Stimulated activated CD4-positive, alpha-beta T cell treated with anti-CD3 and anti-CD28 coated beads, Interleukin-1b, Interleukin-23, amount 100 ng/mL, for 48 hours (primary cell): ENCODE results near the gene CHST14.

ENCODE experiments used
- DNase-seq: peaks from one replicate; pipeline ENCODE4 v3.0.0-alpha.2; 2020

Gene CHST14

GRCh38 chr15:40495516-40495915, 24.7 kb downstream of the CHST14 start:
- no peak for DNase-seq

DNA sequence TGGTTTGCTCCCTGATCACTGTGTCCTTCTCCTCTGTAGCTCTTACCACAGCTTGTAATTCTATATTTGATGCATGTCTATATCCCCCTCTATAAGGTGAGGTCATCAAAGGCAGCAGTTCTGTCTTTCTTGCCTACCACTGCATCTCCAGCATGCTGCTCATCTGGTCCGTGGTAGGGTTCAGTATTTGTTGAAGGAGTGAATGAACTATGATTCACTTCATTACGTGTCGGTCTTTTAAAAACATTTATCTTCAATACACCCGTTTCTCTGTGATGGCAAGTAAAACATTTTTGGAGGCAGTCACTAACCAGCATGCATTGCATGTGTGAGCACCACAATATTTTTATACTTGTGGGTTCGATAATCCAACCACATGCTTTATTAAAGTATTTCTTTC, 27.6 kb downstream of the CHST14 start:
- no peak for DNase-seq

GRCh38 chr15:40498891-40499290, 28.1 kb downstream of the CHST14 start:
- DNase-seq, result no peak

GRCh38 chr15:40499931-40500330, 29.1 kb downstream of the CHST14 start:
- DNase-seq, result no peak

GRCh38 chr15:40500568-40501330, 30.0 kb downstream of the CHST14 start:
- DNase-seq, result no peak

GRCh38 chr15:40501487-40501886, 30.7 kb downstream of the CHST14 start:
- DNase-seq, result no peak

GRCh38 chr15:40506964-40507571, 36.3 kb downstream of the CHST14 start:
- peak; percentile 58 for DNase-seq

- DNase-seq, result no peak
Observed at GRCh38 chr15:40508216-40508615, 37.4 kb downstream of the CHST14 start.

- no peak for DNase-seq
Observed at GRCh38 chr15:40510201-40510600, 39.4 kb downstream of the CHST14 start.

- no peak for DNase-seq
Observed at GRCh38 chr15:40511093-40511471, 40.3 kb downstream of the CHST14 start.

- DNase-seq, result no peak
Observed at GRCh38 chr15:40511472-40512133, 40.8 kb downstream of the CHST14 start.

DNA sequence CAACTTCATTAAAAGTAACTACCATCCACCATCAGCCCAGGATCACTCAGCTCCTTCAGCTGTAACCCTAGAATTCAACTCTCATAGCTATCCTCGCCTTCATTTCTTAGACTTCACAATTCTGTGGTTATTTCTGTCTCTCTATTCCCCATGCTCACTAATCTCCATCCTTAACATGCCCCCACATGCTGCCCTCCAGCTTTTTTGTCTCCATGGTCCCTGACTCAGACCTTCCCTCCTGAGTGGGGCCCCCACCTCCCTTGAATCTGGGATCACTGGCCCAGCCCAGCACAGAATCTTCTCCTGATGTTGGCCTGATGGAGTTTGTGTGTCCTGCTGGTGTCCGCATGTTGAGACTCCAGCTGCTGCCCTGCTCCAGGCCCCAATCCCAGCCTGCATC, 41.7 kb downstream of the CHST14 start:
- no peak for DNase-seq

DNA sequence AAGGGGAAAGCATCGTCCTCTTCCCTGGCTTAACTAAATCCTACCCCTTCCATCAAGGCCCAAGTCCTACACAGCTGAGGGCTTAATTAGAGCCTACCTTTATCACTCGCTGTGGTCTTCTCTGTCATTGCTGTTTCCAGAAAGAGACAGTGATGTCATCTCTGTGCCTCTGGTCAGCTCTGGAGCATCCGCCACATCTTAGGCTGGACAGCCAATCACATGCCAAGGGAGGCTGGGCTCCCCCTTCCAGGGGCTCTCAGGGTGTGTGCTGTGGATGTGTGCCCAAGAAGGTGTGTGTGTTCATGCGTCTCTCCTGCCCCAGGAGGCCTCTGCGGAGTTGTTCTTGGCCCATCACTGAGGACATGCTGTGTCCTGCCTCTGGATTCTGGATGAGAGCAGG, 42.8 kb downstream of the CHST14 start:
- no peak for DNase-seq

DNA sequence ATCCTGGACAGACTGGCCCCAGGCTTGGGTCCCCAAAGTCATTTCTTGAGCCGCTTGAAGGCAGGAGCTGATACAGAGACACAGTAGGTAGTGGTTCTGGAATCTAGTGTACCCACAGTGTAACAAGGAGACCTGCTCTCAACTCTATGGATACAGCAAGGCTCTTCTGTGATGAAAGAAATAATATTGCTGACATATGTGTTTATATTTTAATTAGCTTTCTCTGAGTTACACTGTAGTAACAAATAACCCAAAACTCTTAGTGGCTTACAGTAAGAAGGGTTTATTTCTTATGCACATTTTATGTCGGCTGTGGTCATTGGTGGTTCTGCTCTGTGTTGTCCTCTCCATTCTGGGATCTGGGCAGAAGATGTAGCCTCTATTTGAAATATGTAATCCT, 45.5 kb downstream of the CHST14 start:
- no peak for DNase-seq
